ENCODE results near the gene IL10RB. TPM values are rescaled to one million over a fixed set of nuclear protein-coding genes. Genes with fewer than 3 reads are reported as not detected.
"Not testable (repeated sequence)": the region's sequence is repeated elsewhere in the genome, so short reads cannot be mapped to it uniquely, and the experiment has no call there.

The IL10RB gene
- total RNA-seq, 1 donor from 2014 or later, result 32.9 TPM

DNA sequence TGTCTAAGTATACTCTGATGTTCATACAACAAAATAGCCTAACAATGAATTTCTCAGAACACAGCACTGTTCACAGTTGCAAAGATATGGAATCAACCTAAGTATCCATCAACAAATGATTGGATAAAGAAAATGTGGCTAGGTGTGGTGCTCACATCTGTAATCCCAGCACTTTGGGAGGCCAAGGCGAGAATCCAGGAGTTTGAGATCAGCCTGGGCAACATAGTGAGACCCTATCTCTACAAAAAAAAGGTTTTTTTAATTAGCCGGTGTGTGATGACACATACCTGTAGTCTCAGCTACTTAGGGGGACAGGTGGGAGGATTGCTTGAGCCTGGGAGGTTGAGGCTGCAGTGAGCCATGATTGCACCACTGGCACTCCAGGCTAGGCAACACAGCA is 25.8 kb upstream of the IL10RB start:
- DNase-seq (ENCODE audit: low spot score), result no peak

DNA sequence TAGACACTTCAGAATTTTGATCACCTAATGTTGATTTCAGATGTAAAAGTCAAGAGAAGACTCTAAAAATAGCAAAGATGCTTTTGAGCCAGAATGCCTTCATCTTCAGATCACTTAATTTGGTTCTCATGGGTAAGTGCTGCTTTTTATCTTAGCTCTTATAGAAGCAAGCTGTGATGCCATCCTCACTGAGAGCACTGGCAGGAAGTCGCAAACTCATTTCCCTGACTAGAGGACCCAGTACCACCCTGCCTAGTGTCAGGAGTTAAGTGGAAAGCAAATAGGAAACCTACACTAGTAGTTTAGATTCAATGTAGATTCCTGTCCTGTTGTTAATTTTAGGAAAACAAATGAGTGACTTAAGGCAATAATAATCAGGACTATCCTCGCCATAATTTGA is 24.3 kb upstream of the IL10RB start:
- no peak for DNase-seq (ENCODE audit: low spot score)

DNA sequence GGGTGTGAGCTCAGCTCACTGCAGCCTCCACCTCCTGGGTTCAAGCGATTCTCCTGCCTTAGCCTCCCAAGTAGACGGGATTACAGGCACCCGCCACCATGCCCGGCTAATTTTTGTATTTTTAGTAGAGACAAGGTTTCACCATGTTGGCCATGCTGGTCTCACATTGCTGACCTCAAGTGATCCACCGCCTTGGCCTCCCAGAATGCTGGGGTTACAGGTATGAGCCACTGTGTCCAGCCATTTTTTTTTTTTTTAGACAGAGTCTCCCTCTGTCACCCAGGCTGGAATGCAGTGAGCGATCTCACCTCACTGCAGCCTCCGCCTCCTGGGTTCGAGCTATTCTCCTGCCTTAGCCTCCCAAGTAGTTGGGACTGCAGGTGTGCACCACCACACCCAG is 23.3 kb upstream of the IL10RB start:
- not testable (repeated sequence) for DNase-seq (ENCODE audit: low spot score)

DNA sequence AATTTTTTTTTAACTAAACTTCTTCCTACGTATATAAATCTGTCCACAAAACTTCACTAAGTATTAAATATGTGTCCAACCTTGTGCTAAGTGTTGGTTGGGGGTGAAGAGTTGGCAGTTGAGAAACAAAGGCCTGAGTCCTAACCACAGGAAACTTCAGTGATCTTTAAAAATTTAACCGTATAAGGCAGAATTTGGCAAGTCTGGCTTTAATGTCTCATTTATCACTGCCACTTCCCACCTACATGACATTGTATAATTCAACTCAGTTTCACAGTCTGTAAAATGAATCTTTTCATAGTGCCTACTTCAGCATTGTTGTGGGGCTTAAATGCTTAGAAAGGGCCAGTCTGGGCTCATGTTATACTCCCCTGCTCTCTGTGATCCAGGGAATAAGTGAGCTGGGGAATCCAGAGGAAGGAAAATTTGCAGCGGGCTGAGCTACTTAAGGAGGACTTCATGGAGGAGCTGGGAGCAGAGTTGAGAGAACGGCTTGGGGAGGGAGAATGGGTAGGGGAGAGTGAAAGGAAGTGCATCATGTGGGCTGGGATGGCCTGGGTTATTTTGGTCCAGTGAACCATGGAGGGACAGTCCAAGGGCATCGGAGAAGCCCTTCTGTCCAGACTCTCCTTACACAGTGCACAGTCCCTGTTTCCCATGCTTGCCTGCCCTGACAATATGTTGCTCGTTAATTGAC is 21.9 kb upstream of the IL10RB start:
- DNase-seq (ENCODE audit: low spot score), result no peak

DNA sequence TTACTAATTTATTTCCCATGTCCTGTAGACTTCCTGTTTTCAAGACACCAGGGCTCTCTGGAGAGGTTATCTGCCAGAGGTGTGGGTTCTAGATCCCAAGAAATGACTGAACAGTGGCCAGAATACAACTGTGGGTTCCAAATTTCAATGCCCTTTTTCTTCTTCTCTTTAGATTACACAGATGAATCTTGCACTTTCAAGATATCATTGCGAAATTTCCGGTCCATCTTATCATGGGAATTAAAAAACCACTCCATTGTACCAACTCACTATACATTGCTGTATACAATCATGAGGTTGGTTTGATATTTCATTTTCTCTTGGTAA is 21.4 kb upstream of the IL10RB start:
- no peak for DNase-seq (ENCODE audit: low spot score)

DNA sequence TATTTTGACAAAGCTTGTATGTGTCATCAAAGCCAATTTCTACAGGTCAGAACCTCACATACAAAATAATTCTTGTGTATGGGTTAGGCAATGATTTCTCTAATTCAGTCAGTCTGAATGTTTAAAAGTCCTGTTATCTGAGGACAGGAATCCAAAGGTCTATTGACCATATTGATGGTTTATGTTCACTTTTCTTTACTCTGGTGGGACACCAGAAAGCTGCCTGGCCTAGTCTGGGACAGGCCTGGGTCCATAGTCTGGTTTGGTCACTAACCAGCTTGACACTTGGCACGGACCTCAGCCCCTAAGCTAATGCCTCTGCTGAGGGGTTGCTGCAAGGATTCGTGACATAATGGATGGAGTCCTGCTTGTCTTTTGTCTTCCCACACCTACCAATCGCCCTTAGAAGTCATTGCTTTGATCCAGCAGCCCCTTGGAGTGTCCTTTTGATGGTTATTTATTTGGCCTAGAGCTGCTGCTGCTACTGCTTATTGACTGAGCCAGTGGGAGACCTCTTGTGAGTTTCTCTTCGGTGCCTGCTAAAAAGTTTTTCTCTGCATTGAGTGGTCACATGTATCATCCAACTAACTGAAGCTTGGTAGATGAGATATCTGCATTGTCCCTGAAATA is 20.8 kb upstream of the IL10RB start:
- DNase-seq (ENCODE audit: low spot score), result no peak

DNA sequence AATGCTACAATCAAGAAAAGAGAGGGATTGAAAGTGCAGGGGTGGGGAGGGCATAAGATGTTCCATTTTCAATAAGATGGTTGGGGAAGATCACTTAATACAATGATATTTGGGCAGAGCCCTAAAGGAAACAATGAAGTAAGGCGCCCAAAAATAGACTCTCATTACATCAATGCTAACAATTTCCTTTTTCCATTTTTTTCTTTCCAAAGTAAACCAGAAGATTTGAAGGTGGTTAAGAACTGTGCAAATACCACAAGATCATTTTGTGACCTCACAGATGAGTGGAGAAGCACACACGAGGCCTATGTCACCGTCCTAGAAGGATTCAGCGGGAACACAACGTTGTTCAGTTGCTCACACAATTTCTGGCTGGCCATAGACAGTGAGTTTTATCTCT is 19.7 kb upstream of the IL10RB start:
- no peak for DNase-seq (ENCODE audit: low spot score)

DNA sequence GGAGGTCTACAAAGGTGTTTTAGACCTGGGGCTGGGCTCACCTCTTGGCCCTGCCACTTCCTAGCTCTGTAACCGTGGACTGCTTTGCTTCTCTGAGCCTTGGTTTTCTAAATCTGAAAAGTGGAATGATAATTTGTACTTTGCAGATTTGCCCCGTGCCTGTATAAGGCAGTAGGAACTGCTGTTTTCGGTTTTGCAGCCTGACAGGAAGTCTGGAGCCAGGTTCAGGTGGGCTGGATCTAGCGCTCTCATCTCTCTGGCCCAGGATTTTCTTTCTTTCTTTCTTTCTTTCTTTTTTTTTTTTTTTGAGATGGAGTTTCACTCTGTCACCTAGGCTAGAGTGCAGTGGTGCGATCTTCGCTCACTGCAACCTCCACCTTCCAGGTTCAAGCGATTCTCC is 19.2 kb upstream of the IL10RB start:
- no peak for DNase-seq (ENCODE audit: low spot score)

DNA sequence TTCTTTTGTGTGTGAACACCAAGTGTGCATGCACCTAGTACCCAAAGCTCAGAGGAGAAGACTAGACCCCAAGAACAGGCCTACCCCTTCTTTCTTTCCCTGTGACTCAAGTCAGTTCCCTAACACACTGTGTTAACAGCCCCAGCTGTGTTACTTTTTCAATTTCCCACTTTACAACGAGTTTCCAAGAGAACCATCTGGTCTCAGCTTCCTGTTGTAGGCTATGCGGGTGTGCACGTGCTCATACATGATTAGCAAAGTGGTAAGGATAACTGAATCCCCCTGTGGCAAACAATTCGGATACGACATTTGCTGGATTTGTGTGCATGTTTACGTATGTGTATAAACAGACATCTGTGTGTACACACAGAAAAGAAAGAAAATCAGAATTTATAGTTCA is 18.6 kb upstream of the IL10RB start:
- no peak for DNase-seq (ENCODE audit: low spot score)

DNA sequence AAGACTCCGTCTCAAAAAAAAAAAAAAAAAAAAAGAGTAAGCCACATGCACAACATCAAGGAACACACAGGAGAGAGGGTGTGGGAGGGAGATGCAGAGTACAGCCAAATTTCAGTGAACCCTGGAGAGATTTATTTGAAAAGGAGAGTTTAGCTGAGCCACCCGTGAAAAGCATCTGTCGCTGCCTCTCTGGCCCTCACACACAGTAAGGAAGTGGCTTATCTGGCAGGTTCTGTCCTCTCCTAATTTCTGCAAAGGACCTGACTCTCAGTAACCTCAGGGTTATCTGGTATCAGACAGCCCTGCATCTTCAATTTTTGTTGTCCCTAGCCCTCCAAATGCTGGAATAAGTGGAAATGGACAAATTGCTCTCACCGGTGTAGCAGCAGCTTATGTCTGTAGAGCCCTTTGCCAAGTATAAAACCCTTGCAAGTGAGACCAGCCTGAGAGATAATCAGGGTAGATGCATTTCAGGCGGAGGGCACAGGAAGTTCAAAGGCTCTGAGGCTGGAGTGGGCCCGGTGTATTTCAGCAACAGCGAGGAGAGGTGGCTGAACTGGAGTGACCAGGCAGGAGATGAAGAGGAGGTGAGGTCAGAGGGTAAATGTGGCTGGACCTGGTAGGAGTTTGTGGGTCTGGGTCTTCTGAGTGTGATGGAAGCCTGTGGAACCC is 16.7 kb upstream of the IL10RB start:
- no peak for DNase-seq (ENCODE audit: low spot score)

DNA sequence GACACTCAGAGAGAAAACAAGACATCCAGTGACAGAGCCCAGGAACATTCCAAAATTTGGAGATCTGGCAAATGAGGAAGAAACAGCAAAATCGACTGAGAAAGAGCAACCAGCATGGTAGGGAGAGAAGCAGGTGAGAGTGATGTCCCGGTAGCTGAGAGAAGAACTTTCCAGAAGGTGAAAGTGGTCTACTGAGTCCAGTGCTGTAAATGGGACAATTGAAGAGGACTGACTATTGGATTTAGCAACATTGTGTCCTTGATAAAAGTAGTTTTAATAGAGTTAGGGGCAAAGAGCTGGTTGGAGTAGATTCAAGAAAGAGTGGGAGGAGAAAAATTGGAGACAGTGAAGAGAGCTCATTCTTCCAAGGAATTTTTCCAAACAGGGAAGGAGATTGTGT is 15.0 kb upstream of the IL10RB start:
- DNase-seq (ENCODE audit: low spot score), result no peak

DNA sequence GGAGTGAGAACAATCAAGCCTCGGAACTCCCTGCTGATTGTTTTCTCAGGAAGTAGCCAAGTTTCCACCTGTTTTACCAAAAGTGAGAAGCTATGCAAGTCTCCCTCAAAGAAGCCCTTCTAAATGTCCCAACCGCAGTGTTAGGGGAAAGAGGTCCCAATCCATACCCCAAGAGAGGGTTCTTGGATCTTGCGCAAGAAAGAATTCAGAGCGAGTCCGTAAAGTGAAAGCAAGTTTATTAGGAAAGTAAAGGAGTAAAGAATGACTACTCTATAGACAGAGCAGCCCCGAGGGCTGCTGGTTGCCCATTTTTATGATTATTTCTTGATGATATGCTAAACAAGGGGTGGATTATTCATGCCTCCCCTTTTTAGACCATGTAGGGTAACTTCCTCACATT is 12.8 kb upstream of the IL10RB start:
- DNase-seq (ENCODE audit: low spot score), result not testable (repeated sequence)

DNA sequence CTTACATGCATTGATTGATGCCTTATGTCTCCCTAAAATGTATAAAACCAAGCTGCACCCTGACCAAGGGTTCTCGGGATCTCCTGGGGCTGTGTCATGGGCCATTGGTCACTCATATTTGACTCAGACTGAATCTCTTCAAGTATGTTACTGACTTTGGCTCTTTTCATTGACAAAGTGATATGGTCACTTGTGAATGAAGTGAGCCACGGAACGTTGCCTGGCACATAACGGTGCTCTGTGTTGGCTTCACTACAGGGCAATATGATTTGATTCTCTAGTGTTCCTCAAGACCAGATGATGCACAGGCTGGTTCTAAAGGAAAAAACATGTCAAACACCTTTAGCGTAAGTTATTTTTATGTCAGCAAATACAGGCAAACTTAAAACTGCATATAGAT is 11.4 kb upstream of the IL10RB start:
- no peak for DNase-seq (ENCODE audit: low spot score)

DNA sequence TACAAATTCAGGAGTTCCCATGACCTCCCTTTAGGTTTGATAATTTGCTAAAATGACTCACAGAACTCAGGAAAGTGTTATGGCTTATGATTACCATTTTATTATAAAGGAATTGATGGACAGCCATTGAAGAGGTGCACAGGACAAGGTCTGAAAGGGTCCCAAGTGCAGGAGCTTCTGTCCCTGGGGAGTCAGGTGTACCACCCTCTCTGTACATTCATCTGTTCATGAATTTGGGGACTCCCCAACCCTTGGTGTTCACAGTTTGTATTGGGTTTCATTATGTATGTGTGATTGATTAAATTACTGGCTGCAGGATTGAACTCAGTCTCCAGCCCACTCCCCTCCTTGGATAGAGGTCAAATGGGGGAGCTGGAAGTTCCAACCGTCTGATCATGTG is 10.8 kb upstream of the IL10RB start:
- DNase-seq (ENCODE audit: low spot score), result no peak

DNA sequence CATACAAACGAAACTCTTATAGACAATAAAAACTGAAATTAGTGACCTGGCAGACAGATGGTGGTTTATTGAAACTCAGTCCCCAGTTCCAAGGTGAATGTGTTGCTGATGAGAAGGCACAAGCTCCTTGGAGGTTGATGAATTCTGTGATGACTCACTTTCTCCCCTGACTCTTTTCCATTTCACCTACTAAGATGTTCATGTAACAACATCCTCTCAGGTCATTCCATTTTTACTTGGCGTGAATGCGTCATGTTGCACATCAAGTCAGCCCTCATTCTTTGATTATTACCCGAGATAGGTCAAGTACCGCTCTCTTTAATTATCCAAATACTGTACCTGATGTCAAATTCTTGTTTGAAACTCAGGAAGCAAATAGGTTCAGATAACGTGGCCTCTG is 10.1 kb upstream of the IL10RB start:
- DNase-seq (ENCODE audit: low spot score), result no peak

DNA sequence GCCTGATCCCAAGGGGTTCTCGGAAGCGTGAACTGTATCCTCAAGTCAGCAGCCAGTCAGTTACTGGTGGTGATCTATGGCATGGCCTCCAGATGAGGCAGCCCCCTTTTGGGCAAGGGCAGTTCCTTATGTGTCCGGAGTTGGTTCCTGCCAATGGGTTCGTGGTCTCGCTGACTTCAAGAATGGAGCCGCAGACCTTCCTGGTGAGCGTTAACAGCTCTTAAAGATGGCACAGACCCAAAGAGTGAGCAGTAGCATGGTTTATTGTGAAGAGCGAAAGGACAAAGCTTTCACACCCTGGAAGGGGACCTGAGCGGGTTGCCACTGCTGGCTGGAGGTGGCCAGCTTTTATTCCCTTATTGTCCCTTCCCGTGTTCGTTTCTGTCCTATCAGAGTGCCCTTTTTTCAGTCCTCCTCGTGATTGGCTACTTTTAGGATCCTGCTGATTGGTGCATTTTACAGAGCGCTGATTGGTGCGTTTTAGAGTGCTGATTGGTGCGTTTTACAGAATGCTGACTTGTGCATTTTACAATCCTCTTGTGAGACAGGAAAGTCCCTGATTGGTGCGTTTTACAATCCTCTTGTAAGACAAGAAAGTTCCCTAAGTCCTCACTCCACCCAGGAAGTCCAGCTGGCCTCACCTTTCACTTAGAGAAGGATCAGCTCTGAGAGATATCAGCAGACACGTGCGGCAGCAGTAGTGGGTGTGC is 8.9 kb upstream of the IL10RB start:
- DNase-seq (ENCODE audit: low spot score), result no peak

DNA sequence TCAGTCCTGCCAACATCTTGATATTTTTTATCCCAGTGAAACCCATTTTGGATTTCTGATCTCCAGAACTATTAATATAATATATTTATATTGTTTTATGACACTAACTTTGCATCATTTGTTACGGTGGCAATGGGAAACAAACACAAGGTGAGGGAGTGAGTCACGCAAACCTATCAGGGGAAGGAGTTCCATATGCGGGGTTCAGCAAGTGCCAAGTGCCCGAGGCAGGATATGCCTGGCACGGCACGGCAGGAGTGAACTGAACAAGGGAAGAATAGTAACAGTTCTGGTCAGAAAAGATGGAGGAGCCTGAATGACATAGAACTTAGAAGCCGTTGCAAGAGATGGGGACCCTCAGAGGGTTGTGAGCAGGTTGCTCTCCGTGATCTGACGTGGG is 7.7 kb upstream of the IL10RB start:
- no peak for DNase-seq (ENCODE audit: low spot score)

DNA sequence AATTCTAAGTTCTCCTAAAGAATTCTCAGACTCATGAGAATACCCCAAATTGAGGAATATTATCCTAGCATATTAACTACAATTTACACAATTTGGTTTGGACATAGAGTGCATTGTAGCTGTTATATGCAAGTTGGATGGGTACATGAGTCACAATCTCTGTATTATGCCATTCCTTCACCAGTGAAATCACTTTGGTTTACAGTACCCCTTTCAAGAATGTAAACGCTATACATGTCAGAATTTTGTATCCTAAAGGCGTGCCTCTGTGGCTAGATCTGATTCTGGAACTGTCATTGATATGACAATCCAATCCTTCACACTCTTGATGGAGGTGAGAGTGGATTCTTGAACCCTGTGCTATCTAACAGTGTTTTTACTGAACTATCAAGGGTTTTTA is 6.7 kb upstream of the IL10RB start:
- no peak for DNase-seq (ENCODE audit: low spot score)

DNA sequence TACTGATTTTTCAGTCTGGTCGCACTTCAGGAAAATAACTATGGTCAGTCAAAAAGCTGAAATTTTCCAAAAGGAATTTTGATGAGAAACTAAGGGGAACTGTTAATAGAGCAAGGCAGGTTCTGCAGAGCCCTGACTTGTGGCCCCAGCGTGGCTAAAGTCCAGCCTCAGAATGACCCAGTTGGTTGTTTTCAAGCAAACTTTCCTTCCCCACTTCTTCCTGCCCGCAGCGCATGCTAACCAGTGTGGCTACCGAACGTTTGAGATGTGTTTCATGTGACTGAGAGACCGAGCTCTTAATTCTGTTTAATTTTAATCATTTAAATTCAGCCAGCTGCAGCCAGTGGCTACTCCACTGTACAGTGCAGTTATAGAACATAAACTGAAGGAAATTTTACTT is 6.2 kb upstream of the IL10RB start:
- DNase-seq (ENCODE audit: low spot score), result no peak

DNA sequence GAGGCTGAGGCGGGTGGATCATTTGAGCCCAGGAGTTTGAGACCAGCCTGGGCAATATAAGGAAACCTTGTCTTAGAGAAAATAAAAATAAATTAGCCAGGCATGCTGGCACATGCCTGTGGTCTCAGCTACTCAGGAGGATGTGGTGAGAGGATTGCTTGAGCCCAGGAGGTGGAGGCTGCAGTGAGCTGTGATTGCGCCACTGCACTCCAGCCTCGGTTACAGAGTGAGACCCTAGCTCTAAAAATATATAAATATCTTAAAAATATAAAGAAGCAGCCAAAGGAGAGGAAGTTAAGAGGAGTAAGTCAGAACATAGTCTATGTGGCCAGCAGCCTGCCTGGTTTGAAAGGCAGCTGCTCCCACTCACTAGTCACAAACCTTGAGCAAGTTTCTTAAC is 4.5 kb upstream of the IL10RB start:
- DNase-seq (ENCODE audit: low spot score), result no peak

DNA sequence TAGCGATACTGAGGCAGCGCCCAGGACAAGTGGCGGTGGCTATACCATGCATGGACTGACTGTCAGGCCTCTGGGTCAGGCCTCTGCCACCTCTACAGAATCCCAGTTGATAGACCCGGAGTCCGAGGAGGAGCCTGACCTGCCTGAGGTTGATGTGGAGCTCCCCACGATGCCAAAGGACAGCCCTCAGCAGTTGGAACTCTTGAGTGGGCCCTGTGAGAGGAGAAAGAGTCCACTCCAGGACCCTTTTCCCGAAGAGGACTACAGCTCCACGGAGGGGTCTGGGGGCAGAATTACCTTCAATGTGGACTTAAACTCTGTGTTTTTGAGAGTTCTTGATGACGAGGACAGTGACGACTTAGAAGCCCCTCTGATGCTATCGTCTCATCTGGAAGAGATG is 3.2 kb upstream of the IL10RB start:
- DNase-seq (ENCODE audit: low spot score), result no peak

DNA sequence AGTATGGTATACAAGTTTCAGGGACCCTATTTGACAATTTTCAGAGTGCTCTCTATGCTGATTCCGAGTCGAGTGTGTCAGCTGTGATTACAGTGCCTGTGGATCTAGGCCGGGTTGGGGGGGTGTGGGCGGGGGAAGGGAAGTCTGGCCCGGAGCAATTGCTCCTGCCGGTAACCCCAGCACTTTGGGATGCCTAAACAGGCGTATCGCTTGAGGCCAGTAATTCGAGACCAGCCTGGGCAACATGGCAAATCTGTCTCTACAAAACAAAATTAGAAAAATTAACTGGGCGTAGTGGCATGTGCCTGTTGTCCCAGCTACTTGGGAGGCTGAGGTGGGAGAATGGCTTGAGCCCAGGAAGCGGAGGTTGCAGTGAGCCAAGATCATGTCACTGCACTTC is 1.6 kb upstream of the IL10RB start:
- DNase-seq (ENCODE audit: low spot score), result no peak

DNA sequence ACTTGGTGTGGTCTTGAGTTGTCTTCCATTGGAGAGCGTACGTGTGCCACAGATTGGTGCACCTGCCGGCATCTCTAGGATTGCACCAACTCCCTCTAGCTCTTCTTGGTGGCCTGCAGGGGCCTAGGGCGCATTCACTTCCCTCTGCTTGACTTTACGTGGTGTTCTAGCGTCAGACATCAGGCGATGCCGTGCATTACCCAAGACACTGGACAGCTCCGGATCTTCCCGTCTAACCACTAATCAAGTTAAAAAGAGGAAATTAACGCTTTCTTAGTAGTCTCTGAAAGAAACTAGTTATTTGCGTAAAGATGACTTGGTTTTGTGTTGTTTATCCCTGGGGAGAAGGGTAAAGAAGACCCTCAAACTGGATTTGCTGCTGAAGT is 510 bp upstream of the IL10RB start:
- no peak for DNase-seq (ENCODE audit: low spot score)

Measured in ureter (tissue), 1 donor.